DND-41 (cell line): Measurements from ENCODE around the gene POLRMT.

Experiments used
- ATAC-seq: fragments of 200-7000 bp; cut with Tn5 transposase; 3 replicates; pipeline ENCODE4 v1.9.1; 2021; ENCODE audit warnings: low read depth; ENCODE audit not compliant: insufficient read depth
- DNase-seq: peaks from one replicate; pipeline ENCODE4 v3.0.0-alpha.2; 2020
- H2AFZ ChIP-seq: 2 replicates; pipeline ENCODE4 v1.6.0; 2012; ENCODE audit warnings: low read depth, low read length
- H3K27ac ChIP-seq: 2 replicates; pipeline ENCODE4 v1.5.1; 2012; ENCODE audit warnings: low read length, inconsistent platforms
- H3K27me3 ChIP-seq: fragments of 200-600 bp; sonication (generic); 2 replicates; pipeline ENCODE4 v1.6.0; 2012; ENCODE audit warnings: low read length, mild to moderate bottlenecking, inconsistent platforms; ENCODE audit not compliant: insufficient read depth, poor library complexity
- H3K36me3 ChIP-seq: 2 replicates; pipeline ENCODE4 v1.5.1; 2012; ENCODE audit warnings: low read length, inconsistent platforms; ENCODE audit not compliant: insufficient read depth
- H3K4me1 ChIP-seq: 2 replicates; pipeline ENCODE4 v1.5.1; 2012; ENCODE audit warnings: mild to moderate bottlenecking, low read length; ENCODE audit not compliant: insufficient read depth
- H3K4me2 ChIP-seq: 2 replicates; pipeline ENCODE4 v1.6.0; 2012; ENCODE audit warnings: mild to moderate bottlenecking, moderate library complexity, low read length, inconsistent platforms; ENCODE audit not compliant: insufficient read depth
- H3K4me3 ChIP-seq, 2 experiments: fragments of 200-600 bp in 1 of 2; shearing (Covaris generic) in 1 of 2; 2 replicates each; pipeline ENCODE4 v1.5.1; 2012 to 2016; ENCODE audit warnings: inconsistent platforms in 2 of 2, low read length in 2 of 2, mild to moderate bottlenecking in 2 of 2, low read depth in 1 of 2, moderate library complexity in 1 of 2
- H3K79me2 ChIP-seq: 2 replicates; pipeline ENCODE4 v1.6.0; 2012; ENCODE audit warnings: low read length, inconsistent platforms; ENCODE audit not compliant: insufficient read depth
- H3K9ac ChIP-seq: 2 replicates; pipeline ENCODE4 v1.6.0; 2012; ENCODE audit warnings: low read depth, mild to moderate bottlenecking, inconsistent platforms, low read length, moderate library complexity
- H3K9me3 ChIP-seq: 2 replicates; pipeline ENCODE4 v1.5.1; 2012; ENCODE audit warnings: low read length, moderate library complexity, mild to moderate bottlenecking, inconsistent platforms; ENCODE audit not compliant: insufficient read depth, severe bottlenecking
- H4K20me1 ChIP-seq: 2 replicates; pipeline ENCODE4 v1.6.0; 2012; ENCODE audit warnings: low read length; ENCODE audit not compliant: insufficient read depth
- CTCF ChIP-seq: IDR thresholded peaks from 2 replicates; pipeline ENCODE4 v1.5.1; 2012; ENCODE audit warnings: borderline replicate concordance, low read length, moderate library complexity, mild to moderate bottlenecking; ENCODE audit not compliant: poor library complexity, severe bottlenecking; ENCODE audit errors: extremely low read depth
- EZH2 ChIP-seq: IDR thresholded peaks from 3 replicates; pipeline ENCODE4 v1.6.1; 2012; ENCODE audit warnings: borderline replicate concordance, low read depth, mild to moderate bottlenecking, moderate library complexity, low read length, inconsistent platforms; ENCODE audit not compliant: severe bottlenecking

Gene POLRMT

GRCh38 chr19:572140-572742 is 61.1 kb downstream of the POLRMT start, which contains the start of gene BSG:
Gene BSG (plus strand): TSS chr19:572596. CDS start chr19:572635, 39 bp downstream.
- H3K4me1 ChIP-seq: peaks cover 36% of the 10 kb centered on the region
- H3K79me2 ChIP-seq: peaks cover 48% of the 10 kb centered on the region
- H4K20me1 ChIP-seq: peaks cover 39% of the 10 kb centered on the region
- peaks cover 21% of the 10 kb centered on the region for H3K36me3 ChIP-seq
- peak; percentile 98 for DNase-seq
- H3K4me2 ChIP-seq: peak within 1 kb of the TSS; percentile 72
- peak within 1 kb of the TSS; percentile 77 to 94 for H3K4me3 ChIP-seq
- ATAC-seq: peak; percentile 77
- peak within 1 kb of the TSS; percentile 68 for H2AFZ ChIP-seq
- H3K9ac ChIP-seq: peak within 1 kb of the TSS; percentile 78
- peak within 1 kb of the TSS; percentile 85 for H3K27ac ChIP-seq
- no peaks in the 10 kb centered on the region for H3K9me3 ChIP-seq
- no peak for TF ChIP-seq EZH2
- TF ChIP-seq CTCF: no peak
- H3K27me3 ChIP-seq: no peaks in the 10 kb centered on the region

DNA sequence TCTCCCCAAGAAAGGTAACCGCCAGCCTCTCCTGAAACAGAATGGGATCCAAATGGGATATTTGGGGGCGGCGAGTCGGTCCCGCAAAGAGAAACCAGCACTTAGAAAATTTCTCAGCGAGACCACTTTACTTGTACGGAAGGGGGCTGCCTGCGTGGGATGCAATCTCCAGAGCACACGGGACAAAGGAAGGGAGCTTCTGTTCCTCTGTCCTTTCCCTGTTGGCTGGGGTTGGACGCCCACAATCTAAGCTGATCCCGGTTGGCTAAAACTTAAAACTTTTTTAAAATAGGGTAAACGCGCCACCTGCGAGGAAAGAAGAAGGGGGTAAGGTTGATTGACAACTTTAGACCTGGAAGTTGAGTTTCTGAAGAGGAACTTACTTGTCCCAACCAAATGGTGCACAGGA is 61.8 kb downstream of the POLRMT start:
- peak; percentile 67 for DNase-seq
- H3K4me1 ChIP-seq: peaks cover 30% of the 10 kb centered on the region
- H3K4me2 ChIP-seq: peak overlapping the region; percentile 65
- H3K9ac ChIP-seq: peak overlapping the region; percentile 78
- no peaks in the 10 kb centered on the region for H3K27me3 ChIP-seq
- H3K9me3 ChIP-seq: no peaks in the 10 kb centered on the region
- peaks cover 20% of the 10 kb centered on the region for H3K36me3 ChIP-seq
- H3K27ac ChIP-seq: peak overlapping the region; percentile 85
- TF ChIP-seq CTCF: peak; percentile 1
- no peak for TF ChIP-seq EZH2
- peak overlapping the region; percentile 29 to 59 for H3K4me3 ChIP-seq
- peaks cover 42% of the 10 kb centered on the region for H3K79me2 ChIP-seq
- peak; percentile 50 for ATAC-seq
- peaks cover 32% of the 10 kb centered on the region for H4K20me1 ChIP-seq
- H2AFZ ChIP-seq: peak overlapping the region; percentile 68

DNA sequence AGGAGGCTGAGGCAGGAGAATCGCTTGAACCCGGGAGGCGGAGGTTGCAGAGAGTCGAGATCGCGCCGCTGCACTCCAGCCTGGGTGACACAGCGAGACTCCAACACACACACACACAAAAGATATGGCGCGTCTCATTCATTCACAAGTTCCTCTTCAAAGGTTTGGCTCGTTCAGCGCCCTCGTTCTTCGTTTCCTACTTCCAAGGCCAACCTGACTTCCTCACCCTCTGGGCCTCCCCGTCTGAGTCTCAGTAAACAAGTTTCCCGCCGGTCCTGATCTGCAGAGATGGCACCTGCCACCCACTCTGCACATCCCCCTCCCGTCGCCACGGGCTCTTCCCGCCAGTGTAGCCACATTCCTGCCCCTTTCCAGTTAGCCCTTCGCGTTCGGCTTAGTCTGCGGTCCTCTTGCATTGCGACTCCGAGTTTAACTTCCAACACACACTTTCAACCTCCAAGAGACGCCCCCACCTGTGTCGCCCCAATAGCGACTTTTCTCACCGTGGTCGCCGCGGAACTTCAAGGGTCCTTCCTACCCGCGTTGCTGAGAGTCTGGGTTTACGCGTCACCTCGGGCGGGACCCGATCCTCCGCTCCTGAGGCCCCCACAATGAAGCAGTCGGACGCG is 62.3 kb downstream of the POLRMT start:
- DNase-seq (peak; percentile 81), ATAC-seq (peak; percentile 59)
- no peak for TF ChIP-seq EZH2
- TF ChIP-seq CTCF: no peak
- Histone ChIP-seq H4K20me1 (peaks cover 27% of the 10 kb centered on the region), H3K27me3 (no peaks in the 10 kb centered on the region), H3K79me2 (peaks cover 36% of the 10 kb centered on the region), H3K9me3 (no peaks in the 10 kb centered on the region), H3K9ac (peak overlapping the region; percentile 78), H3K4me1 (peaks cover 28% of the 10 kb centered on the region), H3K4me2 (peak overlapping the region; percentile 65), H3K4me3 (peak overlapping the region; percentile 29 to 59), H3K36me3 (peaks cover 20% of the 10 kb centered on the region), H2AFZ (peak overlapping the region; percentile 68), H3K27ac (peak overlapping the region; percentile 85)
